Esophagus muscularis mucosa (tissue), 4 donors: Measurements from ENCODE around the gene CABCOCO1. TPM values are rescaled to one million over a fixed set of nuclear protein-coding genes. Genes with fewer than 3 reads are reported as not detected.
A peak's percentile ranks its signal among the peaks of the same experiment; 100 is the strongest.

Experiments used
- DNase-seq: peaks from one replicate; pipeline ENCODE4 v3.0.0-alpha.2; 2017; ENCODE audit errors: extremely low spot score
- H3K27ac ChIP-seq, 4 donors: fragments of 200-600 bp; sonication (generic); replicated peaks in 1 of 4; 1 replicate in 3 of 4; 2 replicates in 1 of 4; pipeline ENCODE4 v1.5.1; 2016 to 2019; ENCODE audit warnings: mild to moderate bottlenecking in 1 of 4
- H3K27me3 ChIP-seq, 4 donors: fragments of 200-600 bp; sonication (generic); one replicate each; pipeline versions ENCODE4 v1.5.1 to v1.6.0; 2016 to 2019
- H3K36me3 ChIP-seq, 4 donors: fragments of 200-600 bp; sonication (generic); one replicate each; pipeline ENCODE4 v1.5.1; 2016 to 2019
- H3K4me1 ChIP-seq, 4 donors: fragments of 200-600 bp; sonication (generic); one replicate each; pipeline ENCODE4 v1.5.1; 2016 to 2019
- H3K4me3 ChIP-seq, 4 donors: fragments of 200-600 bp; sonication (generic); 1 replicate in 2 of 4; 2 replicates in 2 of 4; pipeline ENCODE4 v1.5.1; 2016 to 2019; ENCODE audit warnings: mild to moderate bottlenecking in 4 of 4, moderate library complexity in 1 of 4
- H3K9me3 ChIP-seq, 4 donors: fragments of 200-600 bp; sonication (generic); 1 replicate in 3 of 4; 2 replicates in 1 of 4; pipeline ENCODE4 v1.5.1; 2016 to 2019
- EP300 ChIP-seq: sonication (generic); formaldehyde crosslinking; IDR thresholded peaks from one replicate; pipeline ENCODE4 v1.6.1; 2017; ENCODE audit warnings: antibody characterized with exemption
- POLR2A ChIP-seq: fragments of 450-650 bp; IDR thresholded peaks from one replicate; pipeline ENCODE4 v1.6.1; 2017; ENCODE audit warnings: antibody characterized with exemption, moderate library complexity, mild to moderate bottlenecking, low read depth
- POLR2AphosphoS5 ChIP-seq, 2 donors: sonication (generic); formaldehyde crosslinking; IDR thresholded peaks; one replicate each; pipeline ENCODE4 v1.6.1; 2017; ENCODE audit warnings: antibody characterized with exemption in 2 of 2
- WGBS: methylation state at CpG from one replicate; pipeline ENCODE4 v1.1.5; 2018; 5-methylcytosine and 5-hydroxymethylcytosine counted together
- intact Hi-C: fragments of 100-400 bp; cut with DNase I; formaldehyde crosslinking; loops from one replicate; pipeline ENCODE4 v1.15.1; 2023
- total RNA-seq, 4 donors: library from RNA; depleted of rRNA; stranded (reverse); fragments of >200 nt; gene quantifications; one replicate each; pipeline versions ENCODE4 v1.1.0 to v1.2.1, GENCODE V29; 2016
- TF ChIP-seq, protein P1 (sequence below), 3 experiments: fragments of 200-600 bp in 2 of 3; fragments of 450-650 bp in 1 of 3; sonication (generic) in 2 of 3; IDR thresholded peaks; one replicate each; pipeline ENCODE4 v1.5.1; 2017 to 2019; ENCODE audit warnings: antibody characterized with exemption in 3 of 3, mild to moderate bottlenecking in 2 of 3, moderate library complexity in 1 of 3

Gene CABCOCO1, protein sequence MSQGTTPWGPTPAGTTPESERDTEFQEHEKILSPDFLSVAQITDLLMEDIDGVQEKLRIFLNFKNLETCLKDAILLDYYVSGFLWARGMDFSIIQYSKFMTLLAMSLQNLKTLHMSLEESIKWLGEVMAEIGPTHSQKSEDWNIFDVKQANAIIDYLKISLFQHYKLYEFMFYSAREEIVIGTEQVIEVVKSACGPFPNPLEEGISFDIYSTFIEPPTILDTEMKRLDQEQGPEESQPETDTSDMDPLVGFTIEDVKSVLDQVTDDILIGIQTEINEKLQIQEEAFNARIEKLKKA
- total RNA-seq, result 1 to 10 TPM in 3 of 4 donors, under 1 TPM in 1; 0.83 to 2.7 (median 1.8) TPM

- H3K4me3 ChIP-seq, result peak within 1 kb of the TSS; percentile 59 to 74 (median 69)
- intact Hi-C loops, result no loop called here
- no peaks in the 10 kb centered on the region for H3K9me3 ChIP-seq
- no peaks in the 10 kb centered on the region for H3K36me3 ChIP-seq
- no peaks in the 10 kb centered on the region for H3K27me3 ChIP-seq
- WGBS, result 4% methylated on average over 23 of the region's 51 CpGs
- peak within 1 kb of the TSS; percentile 73 to 81 (median 76) for H3K27ac ChIP-seq
- DNase-seq, result no peak
- TF ChIP-seq, protein P1, sequence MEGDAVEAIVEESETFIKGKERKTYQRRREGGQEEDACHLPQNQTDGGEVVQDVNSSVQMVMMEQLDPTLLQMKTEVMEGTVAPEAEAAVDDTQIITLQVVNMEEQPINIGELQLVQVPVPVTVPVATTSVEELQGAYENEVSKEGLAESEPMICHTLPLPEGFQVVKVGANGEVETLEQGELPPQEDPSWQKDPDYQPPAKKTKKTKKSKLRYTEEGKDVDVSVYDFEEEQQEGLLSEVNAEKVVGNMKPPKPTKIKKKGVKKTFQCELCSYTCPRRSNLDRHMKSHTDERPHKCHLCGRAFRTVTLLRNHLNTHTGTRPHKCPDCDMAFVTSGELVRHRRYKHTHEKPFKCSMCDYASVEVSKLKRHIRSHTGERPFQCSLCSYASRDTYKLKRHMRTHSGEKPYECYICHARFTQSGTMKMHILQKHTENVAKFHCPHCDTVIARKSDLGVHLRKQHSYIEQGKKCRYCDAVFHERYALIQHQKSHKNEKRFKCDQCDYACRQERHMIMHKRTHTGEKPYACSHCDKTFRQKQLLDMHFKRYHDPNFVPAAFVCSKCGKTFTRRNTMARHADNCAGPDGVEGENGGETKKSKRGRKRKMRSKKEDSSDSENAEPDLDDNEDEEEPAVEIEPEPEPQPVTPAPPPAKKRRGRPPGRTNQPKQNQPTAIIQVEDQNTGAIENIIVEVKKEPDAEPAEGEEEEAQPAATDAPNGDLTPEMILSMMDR (IDR thresholded peaks at IDR 0.05), result peak in 1 of 3 experiments; percentile 18
- no peak for TF ChIP-seq EP300
- TF ChIP-seq POLR2AphosphoS5 (IDR thresholded peaks at IDR 0.05), result peak in 1 of 2 donors; percentile 37
- TF ChIP-seq POLR2A, result no peak
- peaks cover 0 to 22% (median 6%) of the 10 kb centered on the region in 4 donors for H3K4me1 ChIP-seq
These were observed at the start of gene CABCOCO1 for GRCh38 chr10:61662794-61663259. TSS of gene CABCOCO1 (plus strand) at chr10:61662929. CDS start at chr10:61662973, 44 bp downstream.

GRCh38 chr10:61613665-61614064 lies 49.1 kb upstream of the CABCOCO1 start:
- WGBS, result 89% methylated on average over 2 of the region's 2 CpGs
- intact Hi-C loops, result no loop called here
- no peaks in the 10 kb centered on the region for H3K27me3 ChIP-seq
- H3K27ac ChIP-seq, result no peak overlapping the region
- TF ChIP-seq EP300 (no peak), POLR2A (no peak), POLR2AphosphoS5 (IDR thresholded peaks at IDR 0.05) (no peak)
- TF ChIP-seq, protein P1 (IDR thresholded peaks at IDR 0.05), result no peak
- no peak overlapping the region for H3K4me3 ChIP-seq
- DNase-seq, result no peak
- H3K36me3 ChIP-seq, result no peaks in the 10 kb centered on the region
- no peaks in the 10 kb centered on the region for H3K9me3 ChIP-seq
- peaks cover 0 to 12% (median 10%) of the 10 kb centered on the region in 4 donors for H3K4me1 ChIP-seq

DNA sequence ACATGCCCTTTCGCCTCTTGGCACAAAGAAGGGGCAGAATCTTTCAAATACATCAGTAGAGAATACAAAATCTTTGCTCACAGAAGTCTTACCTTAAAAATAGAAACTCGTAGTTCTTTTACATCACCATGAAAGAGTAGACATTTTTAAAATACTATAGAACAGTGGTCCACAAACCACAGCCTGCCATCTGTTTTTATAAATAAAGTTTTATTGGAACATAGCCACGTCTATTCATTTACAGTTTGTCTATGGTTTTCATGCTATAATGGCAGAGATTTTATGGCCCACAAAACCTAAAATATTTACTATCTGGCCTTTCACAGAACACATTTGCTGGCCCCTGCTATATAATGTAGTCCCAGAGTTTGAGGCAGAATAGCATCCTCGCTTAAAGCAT lies 46.1 kb upstream of the CABCOCO1 start:
- Histone ChIP-seq H3K9me3 (no peaks in the 10 kb centered on the region), H3K27me3 (no peaks in the 10 kb centered on the region), H3K27ac (no peak overlapping the region), H3K4me1 (peaks cover 0 to 12% (median 10%) of the 10 kb centered on the region in 4 donors), H3K4me3 (no peak overlapping the region), H3K36me3 (no peaks in the 10 kb centered on the region)
- DNase-seq, result no peak
- TF ChIP-seq EP300 (no peak), POLR2A (no peak), POLR2AphosphoS5 (IDR thresholded peaks at IDR 0.05) (no peak)
- TF ChIP-seq, protein P1 (IDR thresholded peaks at IDR 0.05), result no peak
- intact Hi-C loops, result no loop called here
- 93% methylated on average over 4 of the region's 4 CpGs for WGBS

GRCh38 chr10:61617180-61617579 lies 45.5 kb upstream of the CABCOCO1 start:
- H3K9me3 ChIP-seq, result no peaks in the 10 kb centered on the region
- peaks cover 0 to 7% (median 5%) of the 10 kb centered on the region in 4 donors for H3K4me1 ChIP-seq
- H3K27ac ChIP-seq, result no peak overlapping the region
- intact Hi-C loops, result no loop called here
- no peak overlapping the region for H3K4me3 ChIP-seq
- DNase-seq, result no peak
- H3K36me3 ChIP-seq, result no peaks in the 10 kb centered on the region
- no peaks in the 10 kb centered on the region for H3K27me3 ChIP-seq
- TF ChIP-seq POLR2AphosphoS5 (IDR thresholded peaks at IDR 0.05), result no peak
- TF ChIP-seq, protein P1 (IDR thresholded peaks at IDR 0.05), result no peak
- no peak for TF ChIP-seq POLR2A
- no peak for TF ChIP-seq EP300
